Jurkat, Clone E6-1 (cell line): Measurements from ENCODE around the gene ISX.
"Not testable (repeated sequence)": the region's sequence is repeated elsewhere in the genome, so short reads cannot be mapped to it uniquely, and the experiment has no call there.

Source experiments
- DNase-seq: peaks from one replicate; pipeline ENCODE4 v3.0.0-alpha.2; 2011; ENCODE audit warnings: low read depth, low spot score
- H3K4me3 ChIP-seq: 2 replicates; pipeline ENCODE4 v1.5.1; 2011; ENCODE audit warnings: mild to moderate bottlenecking, low read length, control low read depth, moderate library complexity

ISX gene

DNA sequence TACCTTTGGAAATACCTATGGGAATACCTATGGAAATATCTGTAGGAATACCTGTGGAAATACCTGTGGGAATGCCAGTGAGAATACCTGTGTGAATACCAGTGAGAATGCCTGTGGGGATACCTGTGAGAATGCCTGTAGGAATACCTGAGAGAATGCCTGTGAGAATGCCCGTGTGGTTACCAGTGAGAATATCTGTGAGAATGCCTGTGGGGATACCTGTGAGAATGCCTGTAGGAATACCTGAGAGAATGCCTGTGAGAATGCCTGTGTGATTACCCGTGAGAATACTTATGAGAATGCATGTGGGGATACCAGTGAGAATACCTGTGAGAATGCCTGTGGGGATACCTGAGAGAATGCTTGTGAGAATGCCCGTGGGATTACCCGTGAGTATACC, 15.9 kb upstream of the ISX start:
- not testable (repeated sequence) for DNase-seq, H3K4me3 ChIP-seq

DNA sequence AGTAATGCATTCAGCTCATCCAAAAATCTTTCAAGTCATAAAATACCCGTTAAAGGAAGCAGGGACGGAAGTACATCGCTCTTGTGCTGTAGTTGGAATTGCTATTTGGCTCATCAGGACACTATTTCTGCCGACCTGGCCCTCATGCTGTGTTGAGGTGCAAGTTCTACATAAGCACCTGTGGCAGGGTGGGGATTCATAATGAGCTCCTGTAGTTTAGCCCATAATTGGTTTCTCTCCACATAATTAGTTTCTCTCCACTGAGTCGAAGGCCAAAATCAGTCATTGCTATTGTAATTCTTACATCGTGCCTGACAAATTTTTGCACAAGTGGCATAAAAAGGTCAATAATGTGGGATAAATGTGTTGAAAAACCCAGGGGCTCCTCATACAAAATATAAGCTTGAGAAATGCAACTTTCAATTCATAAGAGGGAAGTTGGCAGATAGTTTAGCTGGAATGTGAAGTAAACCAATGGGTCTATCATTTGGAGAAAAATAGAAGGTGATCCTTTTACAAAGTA, 14.9 kb upstream of the ISX start:
- DNase-seq = no peak
- H3K4me3 ChIP-seq = no peak overlapping the region

DNA sequence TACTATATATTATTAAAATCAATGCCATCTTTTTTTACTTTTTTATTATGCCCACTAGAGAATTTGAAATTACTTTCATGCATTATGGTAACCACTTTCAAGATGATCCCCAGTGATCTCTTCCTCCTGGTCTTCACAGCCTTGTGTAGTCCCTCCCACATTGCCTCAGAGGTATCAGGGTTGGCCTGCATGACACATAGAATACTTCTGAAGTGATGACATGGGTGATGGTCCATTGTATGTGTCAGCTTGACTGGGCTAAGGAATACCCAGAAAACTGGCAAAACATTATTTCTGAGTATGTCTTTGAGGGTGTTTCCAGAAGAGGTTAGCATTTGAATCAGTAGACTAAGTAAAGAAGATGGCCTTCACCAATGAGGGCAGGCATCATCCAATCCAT, 14.2 kb upstream of the ISX start:
- H3K4me3 ChIP-seq = no peak overlapping the region
- DNase-seq = no peak

DNA sequence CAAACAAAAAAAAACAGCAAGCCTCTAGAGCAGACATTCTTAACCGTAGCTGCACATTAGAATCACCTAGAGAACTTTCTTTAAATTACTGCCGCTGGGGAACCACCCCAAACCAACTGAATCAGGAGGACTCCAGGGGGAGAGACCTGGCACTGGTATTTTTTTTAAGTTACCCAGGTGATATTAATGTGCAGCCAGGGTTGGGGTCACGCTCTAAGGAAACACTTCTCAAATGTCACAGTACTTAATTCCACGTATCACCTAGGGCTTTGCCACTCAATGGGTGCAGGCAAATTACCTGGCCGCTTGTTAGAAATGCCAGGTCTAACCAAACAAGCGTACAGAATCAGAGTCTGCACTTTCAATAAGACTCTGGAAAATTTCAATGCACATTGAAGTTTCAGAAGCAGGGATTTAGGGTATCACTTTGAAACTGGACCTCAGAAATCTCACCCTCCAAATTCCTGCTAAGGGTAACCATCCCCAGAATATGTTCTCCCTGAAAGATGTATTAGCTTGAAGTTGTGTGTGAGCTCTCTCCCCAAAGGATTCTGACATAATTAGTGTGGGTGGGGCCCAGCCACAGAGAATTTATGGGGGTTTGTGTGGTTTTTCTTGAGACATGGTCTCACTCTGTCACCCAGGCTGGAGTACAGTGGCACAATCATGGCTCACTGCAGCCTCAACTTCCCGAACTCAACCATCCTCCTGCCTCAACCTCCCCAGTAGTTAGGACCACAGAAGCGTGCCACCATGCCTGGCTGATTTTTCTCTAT, 12.7 kb upstream of the ISX start:
- no peak for DNase-seq
- no peak overlapping the region for H3K4me3 ChIP-seq

DNA sequence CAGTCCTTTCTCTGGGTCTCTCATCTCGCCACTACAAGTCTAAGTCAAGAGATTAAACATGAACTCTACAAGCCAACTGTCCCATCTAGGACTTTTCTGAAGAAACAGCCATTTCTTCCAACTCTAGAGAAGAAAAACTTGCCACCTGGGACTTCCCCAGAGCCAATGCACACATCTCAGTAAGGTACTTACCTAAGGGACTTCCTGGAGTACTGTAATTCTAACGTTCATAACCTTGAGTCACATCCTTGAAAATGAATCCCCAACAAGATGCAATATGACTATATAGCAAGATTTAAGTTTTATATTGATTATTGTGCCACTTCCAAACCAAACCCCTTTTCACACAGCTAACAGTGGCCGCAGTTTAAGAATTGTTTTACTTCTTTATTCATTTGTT, 11.9 kb upstream of the ISX start:
- H3K4me3 ChIP-seq = no peak overlapping the region
- no peak for DNase-seq

DNA sequence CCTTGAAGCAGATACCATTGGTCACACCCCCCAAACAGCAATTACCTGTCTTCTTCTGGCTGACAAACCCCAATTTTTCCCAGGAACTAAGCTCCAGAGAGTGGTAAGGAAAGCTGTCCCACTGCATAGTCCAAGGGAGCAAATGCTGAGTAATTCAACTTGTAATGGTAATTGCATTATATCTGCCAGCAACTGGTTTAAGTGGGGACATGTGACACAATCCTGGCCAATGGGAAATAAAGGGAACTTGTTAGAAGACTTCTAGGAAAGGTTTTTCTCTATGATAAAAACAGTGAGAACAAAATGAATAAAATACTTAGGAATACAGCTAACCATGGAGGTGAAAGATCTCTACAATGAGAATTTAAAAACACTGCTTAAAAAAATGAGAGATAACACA, 9.5 kb upstream of the ISX start:
- H3K4me3 ChIP-seq = no peak overlapping the region
- DNase-seq = no peak

DNA sequence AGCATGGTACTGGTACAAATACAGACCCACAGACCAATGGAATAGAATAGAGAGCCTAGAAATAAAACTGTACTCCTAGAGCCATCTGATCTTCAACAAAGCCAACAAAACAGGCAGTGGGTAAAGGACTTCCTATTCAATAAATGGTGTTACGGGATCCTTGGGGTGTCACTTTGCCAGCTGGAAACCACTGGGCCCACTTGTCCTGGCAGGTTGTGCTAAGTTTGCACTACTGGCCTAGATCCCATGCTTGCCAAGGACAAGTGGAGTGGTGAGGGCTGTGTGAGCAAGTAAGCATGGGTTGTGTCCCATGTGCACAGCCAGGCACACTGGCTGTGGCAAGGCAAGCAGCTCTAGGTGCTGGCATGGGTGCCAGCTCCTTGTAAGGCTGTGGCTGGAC, 8.8 kb upstream of the ISX start:
- DNase-seq = no peak
- no peak overlapping the region for H3K4me3 ChIP-seq

DNA sequence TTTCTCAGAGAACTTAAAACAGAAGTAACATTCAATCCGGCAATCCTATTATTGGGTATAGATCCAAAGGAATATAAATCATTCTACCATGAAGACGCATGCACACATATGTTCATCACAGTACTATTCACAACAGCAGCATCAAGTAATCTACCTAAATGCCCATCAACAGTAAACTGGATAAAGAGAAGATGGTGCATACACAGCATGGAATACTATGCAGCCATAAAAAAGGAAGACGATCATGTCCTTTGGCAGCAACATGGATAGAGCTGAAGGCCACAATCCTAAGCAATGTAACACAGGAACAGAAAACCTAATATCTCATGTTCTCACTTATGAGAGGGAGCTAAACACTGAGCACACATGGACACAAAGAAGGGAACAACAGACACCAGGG, 6.3 kb upstream of the ISX start:
- no peak overlapping the region for H3K4me3 ChIP-seq
- DNase-seq = no peak

DNA sequence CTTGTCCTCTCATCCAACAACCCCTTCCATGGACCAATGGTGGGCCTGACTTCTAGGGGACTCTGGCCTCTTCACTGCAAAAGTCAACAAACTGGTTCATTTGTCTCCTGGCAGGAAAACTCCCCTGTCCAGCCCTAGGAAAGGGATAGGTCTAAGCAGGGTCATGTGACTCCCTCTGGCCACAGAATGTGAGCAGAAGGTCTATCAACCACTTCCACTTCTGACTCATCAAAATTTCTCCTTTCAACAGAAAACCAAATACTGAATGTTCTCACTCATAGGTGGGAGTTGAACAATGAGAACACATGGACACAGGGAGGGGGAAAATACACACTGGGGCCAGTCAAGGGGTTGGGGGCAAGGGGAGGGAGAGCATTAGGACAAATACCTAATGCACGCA, 1.3 kb upstream of the ISX start:
- no peak for DNase-seq
- H3K4me3 ChIP-seq = no peak overlapping the region

DNA sequence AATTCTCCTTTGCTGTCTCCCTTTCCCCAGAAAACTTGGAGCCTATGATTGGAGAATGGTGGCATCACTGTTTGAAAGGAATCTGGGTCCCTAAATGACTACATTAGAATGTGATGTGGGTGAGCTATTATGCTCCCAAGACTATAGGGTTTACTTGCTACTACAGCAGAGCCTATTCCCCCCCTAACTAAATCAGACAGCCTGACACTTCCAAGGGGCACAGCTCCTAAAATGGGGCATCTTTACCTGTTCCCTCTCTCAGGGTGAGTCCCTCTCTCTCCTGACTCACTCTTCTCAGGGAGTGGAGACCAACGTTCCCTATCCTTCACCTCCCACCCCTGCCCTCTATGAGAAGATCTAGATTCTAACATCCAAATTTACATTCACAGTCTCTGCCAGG, 775 bp upstream of the ISX start:
- no peak for DNase-seq
- no peak overlapping the region for H3K4me3 ChIP-seq

DNA sequence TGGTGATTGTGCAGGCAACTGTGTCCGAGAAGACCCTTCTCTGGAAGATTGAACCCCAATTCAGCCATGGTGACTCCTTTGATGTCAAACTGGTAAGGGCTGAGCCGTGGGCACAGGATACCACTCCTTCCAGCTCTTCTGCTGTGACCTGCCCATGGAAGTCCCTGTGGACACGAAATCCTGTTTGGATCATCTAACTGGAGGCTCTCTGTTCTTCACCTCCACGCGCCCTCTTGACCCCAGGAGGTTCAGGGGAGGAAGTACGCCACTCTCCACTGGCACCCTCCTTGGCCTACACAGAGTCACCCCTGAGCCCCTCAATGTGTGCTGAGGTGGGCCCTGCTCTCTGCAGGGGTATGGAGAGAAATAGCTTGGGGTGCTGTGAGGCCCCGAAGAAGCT, 810 bp downstream of the ISX start:
- H3K4me3 ChIP-seq = no peak overlapping the region
- DNase-seq = no peak

DNA sequence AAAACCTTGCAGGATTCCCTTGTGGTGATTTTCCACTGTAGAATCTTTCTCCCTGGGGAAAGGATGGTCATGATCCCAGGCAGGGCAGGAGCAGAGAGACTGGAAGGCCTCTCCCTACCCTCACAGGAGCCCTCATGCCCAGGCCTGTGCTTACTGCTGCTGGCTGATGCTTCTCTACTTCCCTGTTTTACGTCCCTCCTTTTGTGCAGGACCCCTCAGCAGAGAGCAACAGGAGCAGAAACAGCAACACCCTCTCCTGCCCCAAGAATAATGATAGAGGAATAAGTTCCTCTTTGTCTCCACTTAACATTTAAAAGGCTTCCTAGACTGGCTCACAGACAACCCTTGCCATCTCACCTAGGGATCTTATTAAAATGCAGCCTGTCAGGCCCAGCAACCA, 3.6 kb downstream of the ISX start:
- H3K4me3 ChIP-seq = no peak overlapping the region
- DNase-seq = no peak

DNA sequence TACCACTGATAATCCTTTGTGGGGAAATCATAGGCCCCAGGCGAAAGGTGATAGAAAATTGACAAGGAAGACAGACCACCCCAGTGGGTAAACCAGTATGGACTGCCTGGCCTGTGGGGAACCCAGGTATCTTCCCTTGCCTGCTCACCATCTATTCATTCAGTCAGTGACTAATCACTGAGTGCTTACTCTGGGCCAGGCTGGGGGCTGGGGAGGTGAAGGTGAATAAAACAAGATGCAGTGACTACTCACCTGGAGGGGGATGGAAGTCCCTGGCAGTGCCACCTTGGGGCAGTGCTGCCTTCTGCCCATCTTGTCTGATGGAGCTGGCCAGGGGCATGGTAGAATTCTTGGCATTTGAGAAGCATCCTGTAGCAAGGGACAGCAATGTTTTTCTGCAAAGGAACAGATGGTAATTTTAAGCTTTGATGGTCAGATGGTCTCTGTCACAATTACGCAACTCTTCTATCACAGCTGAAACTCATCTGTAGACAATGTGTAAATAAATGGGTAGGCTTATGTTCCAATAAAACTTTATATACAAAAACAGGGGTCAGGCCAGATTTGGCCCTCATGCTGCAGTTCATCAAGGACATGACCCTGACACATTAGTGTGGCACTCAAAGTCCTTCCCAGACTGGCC, 4.6 kb downstream of the ISX start:
- DNase-seq = no peak
- no peak overlapping the region for H3K4me3 ChIP-seq

DNA sequence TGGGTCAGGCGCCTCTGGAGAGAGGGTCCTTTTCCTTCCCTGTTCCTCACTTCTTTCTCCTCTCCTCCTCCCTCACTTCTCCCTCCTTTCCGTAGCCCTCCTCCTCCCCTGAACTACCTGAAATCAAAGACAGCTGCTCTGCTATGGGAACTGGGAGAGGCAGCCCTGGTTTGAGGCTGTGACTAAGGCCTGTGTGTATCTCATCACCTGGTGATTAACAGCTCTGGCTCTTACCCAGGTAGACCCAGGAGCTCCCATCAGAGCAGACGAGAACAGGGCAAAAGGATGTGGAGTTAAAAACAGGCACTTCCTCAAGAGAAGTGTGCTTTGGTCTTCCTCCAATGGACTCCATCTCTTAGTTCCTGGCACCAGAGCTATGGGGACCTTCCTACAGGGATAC, 5.8 kb downstream of the ISX start:
- H3K4me3 ChIP-seq = no peak overlapping the region
- no peak for DNase-seq

DNA sequence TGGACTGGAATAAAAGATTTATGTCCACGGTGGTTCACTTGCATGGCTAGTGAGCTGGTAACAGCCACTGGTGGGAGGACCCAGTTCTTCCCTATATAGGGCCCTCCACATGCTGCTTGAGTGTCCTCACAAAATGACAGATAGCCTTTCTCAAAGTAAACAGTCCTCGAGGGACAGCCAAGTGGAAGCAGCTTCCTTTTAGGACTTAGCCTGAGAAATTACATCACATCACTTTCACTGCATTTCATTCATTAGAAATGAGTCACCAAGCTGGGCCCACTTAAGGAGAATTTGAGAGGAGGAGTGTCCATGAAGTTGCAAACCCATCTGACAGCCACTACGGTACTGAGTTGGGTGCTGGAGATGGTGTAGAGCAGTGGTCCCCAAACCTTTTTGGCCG, 7.0 kb downstream of the ISX start:
- no peak for DNase-seq
- H3K4me3 ChIP-seq = no peak overlapping the region

DNA sequence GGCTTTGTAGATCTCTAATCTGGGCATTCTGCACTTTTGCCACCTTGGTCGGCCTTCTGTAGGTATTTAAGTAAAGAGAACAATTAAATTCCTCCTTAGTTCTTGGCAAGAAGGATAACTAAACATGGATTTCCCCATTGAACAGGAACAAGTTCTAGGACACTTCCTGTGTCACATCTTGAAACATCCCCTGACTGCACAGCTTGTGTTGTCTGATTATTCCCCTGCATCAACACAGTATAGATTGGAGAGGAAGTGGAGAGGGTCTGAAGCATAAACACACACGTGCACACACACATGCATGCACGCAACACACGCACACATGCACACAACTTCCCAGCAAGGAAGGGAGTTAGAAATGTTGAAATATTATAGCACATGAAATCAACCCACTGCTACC, 8.6 kb downstream of the ISX start:
- peak; percentile 11 for DNase-seq
- no peak overlapping the region for H3K4me3 ChIP-seq

DNA sequence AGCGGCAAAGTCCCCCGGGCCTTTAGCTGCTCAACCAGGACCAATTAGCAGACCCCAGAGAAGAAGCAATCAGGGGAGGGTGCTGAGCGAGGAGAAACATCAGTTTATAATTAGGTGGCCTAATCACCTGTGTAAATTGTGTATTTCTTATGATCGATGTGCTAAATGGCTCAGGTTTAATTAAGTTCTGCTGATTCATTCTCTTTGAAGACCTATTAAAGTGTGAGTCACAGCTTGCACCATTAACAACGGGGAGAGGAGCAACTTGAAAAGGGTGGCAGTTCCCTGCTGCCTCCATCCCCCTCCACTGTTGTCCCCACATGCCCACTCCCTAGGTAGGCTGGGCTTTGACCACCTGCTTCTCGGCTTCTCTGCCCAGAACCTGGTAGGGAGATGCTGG, 10.7 kb downstream of the ISX start:
- no peak overlapping the region for H3K4me3 ChIP-seq
- no peak for DNase-seq

DNA sequence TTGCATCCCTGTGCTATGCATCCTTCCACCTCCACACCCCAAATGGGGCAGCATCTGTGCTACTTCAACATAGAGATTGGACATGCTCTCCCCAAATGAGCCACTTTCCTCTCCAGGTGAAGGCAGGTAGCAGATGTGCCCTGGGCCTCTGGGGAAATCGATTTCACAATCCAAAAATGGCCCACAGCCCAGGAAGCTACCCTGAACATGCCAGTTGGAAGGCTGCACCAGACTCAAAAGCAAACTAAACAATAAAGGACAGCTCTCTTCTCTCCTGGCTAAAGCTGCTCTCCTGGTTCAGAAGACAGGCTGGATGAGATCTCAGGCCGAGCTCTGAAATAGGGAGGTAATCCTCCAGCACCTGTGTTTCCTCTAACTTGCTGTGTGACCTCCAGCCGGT, 19.7 kb downstream of the ISX start:
- DNase-seq = no peak
- no peak overlapping the region for H3K4me3 ChIP-seq

DNA sequence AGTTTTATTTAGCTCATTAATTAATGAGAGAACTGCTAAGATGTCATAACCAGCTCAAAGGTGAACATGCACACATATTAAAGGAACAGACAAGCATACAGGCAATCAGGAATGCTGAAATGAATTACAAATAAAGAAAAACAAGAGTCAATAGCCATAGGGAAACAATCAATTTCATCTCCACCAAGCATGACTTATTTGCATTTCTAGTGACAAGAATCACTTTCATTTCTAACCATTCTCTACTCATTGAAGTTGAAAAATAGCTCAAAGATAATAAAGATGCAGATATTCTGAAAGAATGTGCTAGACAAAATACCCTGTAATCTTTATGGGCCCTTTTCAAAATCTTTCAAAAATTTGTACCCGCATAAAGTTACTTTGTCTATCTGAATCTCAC, 23.2 kb downstream of the ISX start:
- no peak overlapping the region for H3K4me3 ChIP-seq
- no peak for DNase-seq

DNA sequence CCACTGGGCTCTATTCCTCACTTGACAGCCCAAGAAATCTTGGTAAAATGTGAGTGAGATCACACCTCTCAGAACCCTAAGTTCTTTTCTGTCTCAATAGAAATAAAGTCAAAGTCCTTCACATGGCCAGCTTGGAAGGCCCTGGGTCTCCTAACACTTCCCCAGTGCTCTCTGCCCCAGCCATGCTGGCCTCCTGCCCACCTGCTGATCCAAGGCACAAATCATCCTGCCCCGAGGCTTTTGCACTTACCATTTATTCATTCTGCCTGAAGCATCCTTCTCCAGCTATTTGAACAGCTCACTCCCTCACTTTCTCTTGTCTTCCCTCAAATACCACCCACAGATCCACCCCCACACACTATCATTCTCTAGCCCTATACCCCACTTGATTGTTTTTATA, 26.4 kb downstream of the ISX start:
- no peak for DNase-seq
- no peak overlapping the region for H3K4me3 ChIP-seq

DNA sequence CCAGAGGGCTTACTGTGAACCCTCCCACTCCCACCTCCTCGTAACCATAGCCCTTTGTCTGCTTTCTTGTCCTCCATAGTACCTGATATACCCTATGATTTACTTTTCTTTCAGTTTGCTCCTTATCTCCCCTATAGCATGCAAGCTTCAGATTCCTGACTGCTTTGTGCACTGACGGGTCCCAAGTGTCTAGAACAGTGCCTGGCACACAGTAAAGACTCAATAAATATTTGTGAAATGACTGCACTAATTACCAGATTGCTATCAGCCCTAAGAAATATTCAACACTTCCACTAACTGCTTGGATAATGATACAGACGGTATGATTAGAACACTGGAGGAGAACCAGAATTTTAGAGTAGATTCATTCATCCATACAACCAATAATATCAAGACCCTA, 33.0 kb downstream of the ISX start:
- no peak overlapping the region for H3K4me3 ChIP-seq
- DNase-seq = no peak
